Measurements from ENCODE around the gene LITAFD. TPM values are rescaled to one million over a fixed set of nuclear protein-coding genes. Genes with fewer than 3 reads are reported as not detected.

The LITAFD gene
- polyA plus RNA-seq, 3 donors, result not detected

DNA sequence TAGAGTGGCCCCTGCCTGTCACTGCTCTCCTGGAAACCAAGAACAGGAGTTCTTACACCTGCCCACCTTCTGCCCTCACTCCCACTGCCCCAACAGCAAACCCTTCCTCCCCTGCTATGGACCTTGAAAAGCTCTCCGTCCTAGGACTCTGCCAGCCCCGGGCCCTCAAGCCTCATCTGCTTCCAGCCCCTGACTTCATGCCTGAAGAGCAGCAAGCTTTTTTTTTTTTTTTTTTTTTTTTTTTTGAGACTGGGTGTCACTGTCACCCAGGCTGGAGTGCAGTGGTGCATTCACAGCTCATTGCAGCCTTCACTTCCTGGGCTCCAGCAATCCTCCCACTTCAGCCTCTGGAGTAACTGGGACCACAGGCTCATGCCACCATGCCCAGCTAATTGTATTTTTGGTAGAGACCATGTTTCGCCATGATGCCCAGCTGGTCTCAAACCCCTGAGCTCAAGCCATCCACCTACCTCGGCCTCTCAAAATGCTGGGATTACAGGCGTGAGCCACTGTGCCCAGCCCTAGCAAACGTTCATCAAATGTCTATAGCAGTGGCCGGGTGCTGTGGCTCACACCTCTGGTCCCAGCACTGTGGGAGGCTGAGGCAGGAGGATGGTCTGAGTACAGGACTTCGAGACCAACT is 30.3 kb upstream of the LITAFD start:
- Histone ChIP-seq H3K4me1 (ENCODE audit: control insufficient read depth in 1 of 2, insufficient read depth in 2 of 2, low read length in 2 of 2) (peaks cover 21 to 32% of the 10 kb centered on the region in 2 donors), H4K20me1 (ENCODE audit: insufficient read depth, low read length) (peaks cover 51% of the 10 kb centered on the region), H3K27ac (ENCODE audit: low read depth in 1 of 2, low read length in 2 of 2) (no peak overlapping the region), H3K4me2 (replicated peaks; ENCODE audit: extremely low read depth, low read length, poor library complexity, severe bottlenecking) (no peak overlapping the region), H3K36me3 (replicated peaks in 1 of 2; ENCODE audit: control insufficient read depth in 1 of 2, insufficient read depth in 2 of 2, low read length in 2 of 2) (peaks cover 45 to 83% of the 10 kb centered on the region in 2 donors), H3K27me3 (ENCODE audit: control insufficient read depth in 2 of 2, insufficient read depth in 2 of 2, low read length in 2 of 2) (no peaks in the 10 kb centered on the region), H3K9ac (ENCODE audit: insufficient read depth, low read length, poor library complexity, severe bottlenecking) (no peak overlapping the region), H2AFZ (ENCODE audit: insufficient read depth, low read depth, low read length, poor library complexity, severe bottlenecking) (no peak overlapping the region), H3K4me3 (replicated peaks in 1 of 3; ENCODE audit: low read depth in 2 of 3, low read length in 3 of 3) (no peak overlapping the region), H3K9me3 (replicated peaks in 1 of 2; ENCODE audit: control insufficient read depth in 1 of 2, insufficient read depth in 1 of 2, low read length in 2 of 2) (no peaks in the 10 kb centered on the region), H3K79me2 (ENCODE audit: insufficient read depth, low read length) (no peaks in the 10 kb centered on the region)
- peaks cover 30% of the 10 kb centered on the region for H3K4me1 Mint-ChIP-seq
- 98% methylated on average over 8 of the region's 8 CpGs for WGBS (ENCODE audit: insufficient coverage)
- no peak for DNase-seq
- intact Hi-C loops (cut with micrococcal nuclease), result no loop called here
- H3K4me3 Mint-ChIP-seq, result peak overlapping the region in 1 of 2 donors; percentile 35
- peaks cover 2 to 8% (median 6%) of the 10 kb centered on the region in 3 donors for H3K27me3 Mint-ChIP-seq (ENCODE audit: low read depth in 3 of 3)
- peak overlapping the region in 1 of 7 donors; percentile 7 for H3K27ac Mint-ChIP-seq
- H3K9me3 Mint-ChIP-seq, result peaks cover 0 to 6% (median 0%) of the 10 kb centered on the region in 7 donors
- peaks cover 81 to 96% of the 10 kb centered on the region in 2 donors for H3K36me3 Mint-ChIP-seq
- TF ChIP-seq, protein P1, sequence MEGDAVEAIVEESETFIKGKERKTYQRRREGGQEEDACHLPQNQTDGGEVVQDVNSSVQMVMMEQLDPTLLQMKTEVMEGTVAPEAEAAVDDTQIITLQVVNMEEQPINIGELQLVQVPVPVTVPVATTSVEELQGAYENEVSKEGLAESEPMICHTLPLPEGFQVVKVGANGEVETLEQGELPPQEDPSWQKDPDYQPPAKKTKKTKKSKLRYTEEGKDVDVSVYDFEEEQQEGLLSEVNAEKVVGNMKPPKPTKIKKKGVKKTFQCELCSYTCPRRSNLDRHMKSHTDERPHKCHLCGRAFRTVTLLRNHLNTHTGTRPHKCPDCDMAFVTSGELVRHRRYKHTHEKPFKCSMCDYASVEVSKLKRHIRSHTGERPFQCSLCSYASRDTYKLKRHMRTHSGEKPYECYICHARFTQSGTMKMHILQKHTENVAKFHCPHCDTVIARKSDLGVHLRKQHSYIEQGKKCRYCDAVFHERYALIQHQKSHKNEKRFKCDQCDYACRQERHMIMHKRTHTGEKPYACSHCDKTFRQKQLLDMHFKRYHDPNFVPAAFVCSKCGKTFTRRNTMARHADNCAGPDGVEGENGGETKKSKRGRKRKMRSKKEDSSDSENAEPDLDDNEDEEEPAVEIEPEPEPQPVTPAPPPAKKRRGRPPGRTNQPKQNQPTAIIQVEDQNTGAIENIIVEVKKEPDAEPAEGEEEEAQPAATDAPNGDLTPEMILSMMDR (IDR thresholded peaks at IDR 0.05), result no peak

DNA sequence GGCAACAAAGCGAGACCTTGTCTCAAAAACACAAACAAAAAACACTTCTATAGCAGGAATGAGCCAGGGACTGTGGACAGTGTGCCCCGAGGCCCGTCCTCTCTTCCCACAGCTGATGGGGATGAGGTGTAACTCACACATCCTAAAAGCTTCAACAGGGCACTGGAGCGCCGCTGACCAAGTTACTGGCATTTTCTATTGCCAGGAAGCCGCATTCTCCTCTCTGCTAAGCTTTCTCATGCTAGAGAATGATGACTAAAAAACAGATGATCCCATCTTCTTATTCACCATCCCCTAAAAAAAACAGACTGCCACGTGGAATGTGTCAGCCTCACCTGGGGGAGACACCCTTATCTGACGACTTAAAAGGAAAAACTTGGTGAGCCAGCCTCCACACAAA is 29.6 kb upstream of the LITAFD start:
- no peak overlapping the region for H3K27ac Mint-ChIP-seq
- peaks cover 43 to 82% of the 10 kb centered on the region in 2 donors for H3K36me3 ChIP-seq (replicated peaks in 1 of 2; ENCODE audit: control insufficient read depth in 1 of 2, insufficient read depth in 2 of 2, low read length in 2 of 2)

More for the DNA sequence above, 29.6 kb upstream of the LITAFD start:
- no peak for DNase-seq
- Histone ChIP-seq H3K27ac (ENCODE audit: low read depth in 1 of 2, low read length in 2 of 2) (no peak overlapping the region), H3K9ac (ENCODE audit: insufficient read depth, low read length, poor library complexity, severe bottlenecking) (no peak overlapping the region), H3K4me1 (ENCODE audit: control insufficient read depth in 1 of 2, insufficient read depth in 2 of 2, low read length in 2 of 2) (peaks cover 21 to 32% of the 10 kb centered on the region in 2 donors), H3K4me2 (replicated peaks; ENCODE audit: extremely low read depth, low read length, poor library complexity, severe bottlenecking) (no peak overlapping the region), H3K4me3 (replicated peaks in 1 of 3; ENCODE audit: low read depth in 2 of 3, low read length in 3 of 3) (no peak overlapping the region), H3K79me2 (ENCODE audit: insufficient read depth, low read length) (no peaks in the 10 kb centered on the region), H4K20me1 (ENCODE audit: insufficient read depth, low read length) (peaks cover 45% of the 10 kb centered on the region), H3K9me3 (replicated peaks in 1 of 2; ENCODE audit: control insufficient read depth in 1 of 2, insufficient read depth in 1 of 2, low read length in 2 of 2) (no peaks in the 10 kb centered on the region), H3K27me3 (ENCODE audit: control insufficient read depth in 2 of 2, insufficient read depth in 2 of 2, low read length in 2 of 2) (no peaks in the 10 kb centered on the region), H2AFZ (ENCODE audit: insufficient read depth, low read depth, low read length, poor library complexity, severe bottlenecking) (no peak overlapping the region)
- WGBS (ENCODE audit: insufficient coverage), result no CpG with 5 or more reads among the region's 8 CpGs
- H3K4me3 Mint-ChIP-seq, result no peak overlapping the region
- intact Hi-C loops (cut with micrococcal nuclease), result no loop called here
- peaks cover 78 to 96% of the 10 kb centered on the region in 2 donors for H3K36me3 Mint-ChIP-seq
- H3K9me3 Mint-ChIP-seq, result peaks cover 0 to 4% (median 0%) of the 10 kb centered on the region in 7 donors
- TF ChIP-seq, protein P1 (IDR thresholded peaks at IDR 0.05), result no peak
- peaks cover 2 to 8% (median 6%) of the 10 kb centered on the region in 3 donors for H3K27me3 Mint-ChIP-seq (ENCODE audit: low read depth in 3 of 3)
- peaks cover 32% of the 10 kb centered on the region for H3K4me1 Mint-ChIP-seq
